HepG2 (cell line): Measurements from ENCODE around the gene IRS1. TPM values are rescaled to one million over a fixed set of nuclear protein-coding genes. Genes with fewer than 3 reads are reported as not detected.

Source experiments
- DMTF1 ChIP-seq: sonication (generic); formaldehyde crosslinking; IDR thresholded peaks from 2 replicates; pipeline ENCODE4 v1.4.0; 2020; ENCODE audit warnings: mild to moderate bottlenecking, missing genetic modification reagents
- GATA4 ChIP-seq: sonication (generic); IDR thresholded peaks from 2 replicates; pipeline ENCODE4 v1.6.1; 2016; ENCODE audit warnings: antibody characterized with exemption, low read depth, borderline replicate concordance
- HMGXB3 ChIP-seq: sonication (generic); formaldehyde crosslinking; IDR thresholded peaks from 2 replicates; pipeline ENCODE4 v1.4.0; 2020; ENCODE audit warnings: missing genetic modification reagents, borderline replicate concordance
- NAIF1 ChIP-seq: sonication (generic); formaldehyde crosslinking; IDR thresholded peaks from 2 replicates; pipeline ENCODE4 v1.5.0; 2020; ENCODE audit warnings: mild to moderate bottlenecking, missing genetic modification reagents, borderline replicate concordance
- NCOA2 ChIP-seq: sonication (generic); formaldehyde crosslinking; IDR thresholded peaks from 2 replicates; pipeline ENCODE4 v1.8.0; 2022; ENCODE audit warnings: inconsistent platforms
- RARA ChIP-seq: IDR thresholded peaks from 2 replicates; pipeline ENCODE4 v1.6.1; 2016; ENCODE audit warnings: missing genetic modification reagents, missing compliant biosample characterization
- TFAP4 ChIP-seq: sonication (generic); IDR thresholded peaks from 2 replicates; pipeline ENCODE4 v1.6.1; 2016; ENCODE audit warnings: low read depth, borderline replicate concordance
- ZC3H13 ChIP-seq: sonication (generic); formaldehyde crosslinking; IDR thresholded peaks from 2 replicates; pipeline ENCODE4 v1.8.1; 2023; ENCODE audit warnings: mild to moderate bottlenecking, missing genetic modification reagents, moderate library complexity
- ZNF776 ChIP-seq: sonication (generic); formaldehyde crosslinking; IDR thresholded peaks from 2 replicates; pipeline ENCODE4 v1.4.0; 2020; ENCODE audit warnings: mild to moderate bottlenecking, missing genetic modification reagents
- ZNF784 ChIP-seq: sonication (generic); formaldehyde crosslinking; IDR thresholded peaks from 2 replicates; pipeline ENCODE4 v1.5.1; 2020; ENCODE audit warnings: missing genetic modification reagents, mild to moderate bottlenecking, borderline replicate concordance
- polyA plus RNA-seq, 8 experiments: library from polyadenylated mRNA; depleted of rRNA in 3 of 8; stranded (reverse) in 7 of 8; unstranded in 1 of 8; fragments of >200 nt; fragmentation: Illumina TruSeq in 4 of 8; extraction: Trizol in 4 of 8; gene quantifications; 2 replicates each; pipeline versions ENCODE4 v1.2.1 to v1.2.3, GENCODE V29; 2011 to 2016; ENCODE audit warnings: low read depth in 4 of 8, missing spikeins in 1 of 8, mixed read lengths in 1 of 8; ENCODE audit not compliant: insufficient read depth in 1 of 8
- total RNA-seq, 5 experiments: library from RNA; depleted of rRNA; stranded (reverse); fragments of >200 nt; fragmentation: Illumina TruSeq; extraction: Trizol; gene quantifications; 2 replicates each; pipeline ENCODE4 v1.2.3, GENCODE V29; 2016; ENCODE audit warnings: low read depth in 1 of 5
- TF ChIP-seq, protein P1 (sequence below): sonication (generic); formaldehyde crosslinking; IDR thresholded peaks from 2 replicates; pipeline ENCODE4 v1.8.0; 2022; ENCODE audit warnings: low read depth, missing genetic modification reagents
- TF ChIP-seq, protein P2 (sequence below): sonication (generic); formaldehyde crosslinking; IDR thresholded peaks from 2 replicates; pipeline ENCODE4 v1.5.0; 2020; ENCODE audit warnings: mild to moderate bottlenecking, missing genetic modification reagents
- TF ChIP-seq, protein P3 (sequence below): sonication (generic); formaldehyde crosslinking; IDR thresholded peaks from 2 replicates; pipeline ENCODE4 v1.9.0; 2021; ENCODE audit warnings: missing genetic modification reagents, borderline replicate concordance

The IRS1 gene
- total and polyA plus RNA-seq, 2 of the 13 experiments (the other 11 are each of a cell fraction or from before 2014, with no cell fraction given): 8.7 to 9.0 TPM

DNA sequence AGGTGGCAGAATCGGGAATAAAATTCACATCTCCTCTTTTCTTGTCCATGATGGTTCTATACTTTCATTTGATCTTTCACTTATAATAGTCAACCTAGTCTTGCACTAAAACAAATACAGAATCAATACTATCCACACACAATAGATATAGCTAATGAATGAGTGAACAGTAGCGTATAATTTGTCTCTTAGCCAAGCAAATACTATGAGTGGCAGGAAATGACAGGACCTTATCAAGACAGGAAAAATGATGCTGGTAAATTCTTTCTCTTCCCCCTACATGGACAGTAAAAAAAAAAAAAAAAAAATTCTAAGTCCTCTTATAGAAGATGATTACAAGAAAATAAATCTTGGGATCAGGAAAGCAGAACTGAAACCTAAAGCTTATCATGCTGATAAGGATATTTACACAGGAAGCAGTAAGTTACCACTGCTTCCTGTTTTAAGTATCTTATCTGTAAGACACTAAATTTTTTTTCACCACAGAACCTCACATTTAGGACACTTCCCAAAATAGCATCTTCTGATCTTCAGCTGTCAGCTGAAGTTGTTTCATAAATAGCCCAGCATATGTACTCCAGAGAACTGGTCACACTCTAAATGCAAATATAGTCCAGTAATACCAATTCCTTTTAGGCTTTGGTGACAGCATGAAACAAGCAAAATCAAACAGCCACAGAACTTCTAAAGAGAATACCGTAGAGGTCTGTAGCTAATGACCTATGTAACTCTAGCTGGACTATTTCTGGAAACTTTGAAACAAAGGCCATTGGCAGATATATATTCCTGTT, 27.0 kb downstream of the IRS1 start (continued):
- TF ChIP-seq, protein P1, sequence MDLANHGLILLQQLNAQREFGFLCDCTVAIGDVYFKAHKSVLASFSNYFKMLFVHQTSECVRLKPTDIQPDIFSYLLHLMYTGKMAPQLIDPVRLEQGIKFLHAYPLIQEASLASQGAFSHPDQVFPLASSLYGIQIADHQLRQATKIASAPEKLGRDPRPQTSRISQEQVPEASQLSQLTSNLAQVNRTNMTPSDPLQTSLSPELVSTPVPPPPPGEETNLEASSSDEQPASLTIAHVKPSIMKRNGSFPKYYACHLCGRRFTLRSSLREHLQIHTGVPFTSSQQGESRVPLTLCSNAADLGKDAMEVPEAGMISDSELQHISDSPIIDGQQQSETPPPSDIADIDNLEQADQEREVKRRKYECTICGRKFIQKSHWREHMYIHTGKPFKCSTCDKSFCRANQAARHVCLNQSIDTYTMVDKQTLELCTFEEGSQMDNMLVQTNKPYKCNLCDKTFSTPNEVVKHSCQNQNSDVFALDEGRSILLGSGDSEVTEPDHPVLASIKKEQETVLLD (CRISPR knock-in tag): no peak
- TF ChIP-seq RARA (CRISPR knock-in tag) (no peak), NAIF1 (0 out of 2 replicates have a peak, but pooled peaks have one; percentile 50), TFAP4 (peak; percentile 58; the same call in 1 of the 2 replicates), NCOA2 (peak; percentile 71), DMTF1 (CRISPR knock-in tag) (no peak), ZNF784 (CRISPR knock-in tag) (no peak), ZC3H13 (no peak), HMGXB3 (CRISPR knock-in tag) (no peak), ZNF776 (CRISPR knock-in tag) (no peak), GATA4 (peak; percentile 92)
- TF ChIP-seq, protein P2, sequence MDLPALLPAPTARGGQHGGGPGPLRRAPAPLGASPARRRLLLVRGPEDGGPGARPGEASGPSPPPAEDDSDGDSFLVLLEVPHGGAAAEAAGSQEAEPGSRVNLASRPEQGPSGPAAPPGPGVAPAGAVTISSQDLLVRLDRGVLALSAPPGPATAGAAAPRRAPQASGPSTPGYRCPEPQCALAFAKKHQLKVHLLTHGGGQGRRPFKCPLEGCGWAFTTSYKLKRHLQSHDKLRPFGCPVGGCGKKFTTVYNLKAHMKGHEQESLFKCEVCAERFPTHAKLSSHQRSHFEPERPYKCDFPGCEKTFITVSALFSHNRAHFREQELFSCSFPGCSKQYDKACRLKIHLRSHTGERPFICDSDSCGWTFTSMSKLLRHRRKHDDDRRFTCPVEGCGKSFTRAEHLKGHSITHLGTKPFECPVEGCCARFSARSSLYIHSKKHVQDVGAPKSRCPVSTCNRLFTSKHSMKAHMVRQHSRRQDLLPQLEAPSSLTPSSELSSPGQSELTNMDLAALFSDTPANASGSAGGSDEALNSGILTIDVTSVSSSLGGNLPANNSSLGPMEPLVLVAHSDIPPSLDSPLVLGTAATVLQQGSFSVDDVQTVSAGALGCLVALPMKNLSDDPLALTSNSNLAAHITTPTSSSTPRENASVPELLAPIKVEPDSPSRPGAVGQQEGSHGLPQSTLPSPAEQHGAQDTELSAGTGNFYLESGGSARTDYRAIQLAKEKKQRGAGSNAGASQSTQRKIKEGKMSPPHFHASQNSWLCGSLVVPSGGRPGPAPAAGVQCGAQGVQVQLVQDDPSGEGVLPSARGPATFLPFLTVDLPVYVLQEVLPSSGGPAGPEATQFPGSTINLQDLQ (CRISPR knock-in tag): no peak
- TF ChIP-seq, protein P3, sequence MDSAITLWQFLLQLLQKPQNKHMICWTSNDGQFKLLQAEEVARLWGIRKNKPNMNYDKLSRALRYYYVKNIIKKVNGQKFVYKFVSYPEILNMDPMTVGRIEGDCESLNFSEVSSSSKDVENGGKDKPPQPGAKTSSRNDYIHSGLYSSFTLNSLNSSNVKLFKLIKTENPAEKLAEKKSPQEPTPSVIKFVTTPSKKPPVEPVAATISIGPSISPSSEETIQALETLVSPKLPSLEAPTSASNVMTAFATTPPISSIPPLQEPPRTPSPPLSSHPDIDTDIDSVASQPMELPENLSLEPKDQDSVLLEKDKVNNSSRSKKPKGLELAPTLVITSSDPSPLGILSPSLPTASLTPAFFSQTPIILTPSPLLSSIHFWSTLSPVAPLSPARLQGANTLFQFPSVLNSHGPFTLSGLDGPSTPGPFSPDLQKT (CRISPR knock-in tag): no peak
